IPS-18c (cell line): ENCODE results near the gene TRIM17.

Source experiments
- H3K4me3 ChIP-seq: 2 replicates; pipeline ENCODE4 v1.7.0; 2013; ENCODE audit warnings: low read depth, mild to moderate bottlenecking, low read length, moderate library complexity; ENCODE audit not compliant: insufficient read depth
- H3K9me3 ChIP-seq: one replicate; pipeline ENCODE4 v1.6.1; 2013; ENCODE audit warnings: mild to moderate bottlenecking, low read length, moderate library complexity; ENCODE audit not compliant: control insufficient read depth, insufficient read depth

The TRIM17 gene

GRCh38 chr1:228426518-228427175 lies 10.0 kb upstream of the TRIM17 start:
- Histone ChIP-seq H3K9me3 (peaks cover 2% of the 10 kb centered on the region), H3K4me3 (no peak overlapping the region)

DNA sequence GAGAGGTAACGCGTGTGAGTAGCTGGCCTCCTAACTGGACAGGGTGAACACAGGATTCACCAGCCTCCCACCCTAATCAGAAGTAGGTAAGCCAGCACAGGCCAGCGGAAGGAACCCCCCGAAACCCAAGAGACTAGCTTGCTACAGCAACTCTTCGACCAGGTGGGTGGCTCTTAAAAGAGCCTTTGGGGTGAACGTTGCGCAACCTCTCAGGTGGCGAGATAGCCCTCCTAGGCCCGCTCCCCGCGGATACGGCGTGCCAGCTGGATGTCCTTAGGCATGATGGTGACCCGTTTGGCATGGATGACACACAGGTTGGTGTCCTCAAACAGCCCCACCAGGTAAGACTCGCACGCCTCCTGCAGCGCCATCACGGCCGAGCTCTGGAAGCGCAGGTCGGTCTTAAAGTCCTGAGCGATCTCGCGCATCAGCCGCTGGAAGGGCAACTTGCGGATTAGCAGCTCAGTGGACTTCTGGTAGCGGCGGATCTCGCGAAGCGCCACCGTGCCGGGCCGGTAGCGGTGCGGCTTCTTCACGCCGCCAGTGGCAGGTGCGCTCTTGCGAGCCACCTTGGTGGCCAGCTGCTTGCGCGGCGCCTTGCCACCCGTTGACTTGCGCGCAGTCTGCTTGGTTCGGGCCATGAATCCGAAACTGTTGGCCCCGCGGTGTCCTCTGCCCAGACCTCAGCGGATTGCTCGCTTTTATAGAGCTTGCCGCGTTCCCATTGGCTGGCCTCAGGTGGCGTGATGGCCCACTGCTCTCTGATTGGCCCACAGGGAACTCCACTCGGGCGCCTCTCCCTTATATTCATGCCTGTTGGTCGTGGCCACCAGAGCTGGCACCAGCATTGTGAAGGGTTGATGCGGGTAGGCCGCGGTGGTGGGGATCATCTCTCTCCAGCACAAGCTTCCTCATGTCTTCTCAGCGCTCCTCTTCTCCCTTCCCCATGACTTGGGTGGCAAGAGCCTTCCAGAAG lies 8.3 kb upstream of the TRIM17 start:
- Histone ChIP-seq H3K4me3 (no peak overlapping the region), H3K9me3 (peaks cover 6% of the 10 kb centered on the region)

GRCh38 chr1:228423404-228424053 lies 6.9 kb upstream of the TRIM17 start:
- H3K4me3 ChIP-seq = no peak overlapping the region

GRCh38 chr1:228420968-228421826 lies 4.5 kb upstream of the TRIM17 start:
- Histone ChIP-seq H3K9me3 (peaks cover 4% of the 10 kb centered on the region), H3K4me3 (no peak overlapping the region)

More at GRCh38 chr1:228423404-228424053, 6.9 kb upstream of the TRIM17 start:
- peaks cover 6% of the 10 kb centered on the region for H3K9me3 ChIP-seq

GRCh38 chr1:228417483-228418203 lies 982 bp upstream of the TRIM17 start:
- H3K9me3 ChIP-seq = peaks cover 4% of the 10 kb centered on the region
- peak overlapping the region; percentile 28; the same call in 1 of the 2 replicates for H3K4me3 ChIP-seq

DNA sequence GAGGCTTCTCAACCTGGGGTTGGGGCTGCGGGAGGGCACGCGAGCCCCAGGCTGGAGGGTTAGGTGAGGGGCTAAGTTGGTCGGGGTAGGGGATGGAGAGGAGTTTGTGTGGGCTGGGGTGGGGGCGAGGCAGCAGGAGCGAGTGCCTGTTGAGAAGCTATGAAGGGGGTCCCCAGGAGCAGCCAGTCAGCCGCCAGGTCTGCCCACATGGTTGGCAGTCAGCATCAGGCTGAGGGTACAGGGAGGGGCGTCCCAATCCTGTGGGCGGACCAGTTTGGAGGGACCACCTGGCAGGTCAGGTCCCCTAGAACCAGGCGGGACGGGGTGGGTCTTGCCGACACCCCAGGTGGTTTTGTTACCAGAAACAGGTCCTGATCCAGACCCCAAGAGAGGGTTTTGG lies 400 bp upstream of the TRIM17 start:
- Histone ChIP-seq H3K9me3 (peaks cover 4% of the 10 kb centered on the region), H3K4me3 (peak overlapping the region; percentile 28)

DNA sequence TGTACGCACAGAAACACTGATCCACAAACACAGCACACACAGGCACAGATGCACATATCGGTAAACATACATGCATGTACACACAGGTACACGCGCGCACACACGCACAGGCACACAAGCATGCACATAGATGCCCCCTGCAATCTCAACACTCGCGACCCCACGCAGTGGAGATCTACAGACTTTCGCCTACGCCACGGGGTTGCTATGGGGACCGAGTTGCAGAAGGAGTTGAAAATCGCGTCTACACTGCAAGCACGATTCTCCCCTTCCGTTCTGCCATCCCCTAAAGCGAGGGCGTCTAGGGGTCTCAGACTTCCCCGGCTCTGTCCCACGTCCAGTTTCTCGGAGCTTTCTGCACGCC lies 826 bp downstream of the TRIM17 start:
- Histone ChIP-seq H3K4me3 (peak overlapping the region; percentile 61), H3K9me3 (peaks cover 4% of the 10 kb centered on the region)

GRCh38 chr1:228415221-228415620 lies 1.4 kb downstream of the TRIM17 start:
- Histone ChIP-seq H3K4me3 (no peak overlapping the region), H3K9me3 (peaks cover 1% of the 10 kb centered on the region)

DNA sequence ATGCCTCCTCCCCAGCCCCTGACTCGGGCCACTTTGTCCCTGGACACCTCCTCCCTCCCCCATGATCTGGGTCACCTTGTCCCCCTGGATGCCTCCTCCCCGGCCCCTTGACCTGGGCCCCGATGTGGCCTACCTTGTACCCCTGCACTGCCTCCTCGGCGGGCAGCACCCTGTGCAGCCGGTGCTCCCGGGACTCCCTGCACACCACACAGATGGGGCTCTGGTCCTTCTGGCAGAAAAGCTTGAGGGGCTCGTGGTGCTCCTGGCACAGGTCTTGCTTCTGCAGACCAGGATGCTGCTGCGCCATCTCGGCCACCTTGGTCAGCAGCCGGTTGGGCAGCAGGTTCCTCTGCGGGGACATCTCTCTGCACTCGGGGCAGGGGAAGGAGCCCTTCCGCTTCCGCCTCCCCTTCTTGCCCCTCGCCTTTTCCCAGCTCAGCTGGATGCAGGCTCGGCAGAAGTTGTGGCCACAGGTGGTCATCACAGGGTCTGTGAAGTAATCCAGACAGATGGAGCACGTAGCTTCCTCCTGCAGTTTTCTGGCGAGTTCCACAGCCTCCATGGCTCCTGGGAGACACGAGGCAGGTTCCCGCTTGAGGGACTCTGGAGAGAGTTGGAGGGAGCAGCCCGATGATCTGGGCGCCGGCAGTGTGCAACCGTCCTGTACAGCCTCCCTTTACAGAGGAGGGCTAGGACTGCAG lies 2.0 kb downstream of the TRIM17 start:
- H3K9me3 ChIP-seq = no peaks in the 10 kb centered on the region

DNA sequence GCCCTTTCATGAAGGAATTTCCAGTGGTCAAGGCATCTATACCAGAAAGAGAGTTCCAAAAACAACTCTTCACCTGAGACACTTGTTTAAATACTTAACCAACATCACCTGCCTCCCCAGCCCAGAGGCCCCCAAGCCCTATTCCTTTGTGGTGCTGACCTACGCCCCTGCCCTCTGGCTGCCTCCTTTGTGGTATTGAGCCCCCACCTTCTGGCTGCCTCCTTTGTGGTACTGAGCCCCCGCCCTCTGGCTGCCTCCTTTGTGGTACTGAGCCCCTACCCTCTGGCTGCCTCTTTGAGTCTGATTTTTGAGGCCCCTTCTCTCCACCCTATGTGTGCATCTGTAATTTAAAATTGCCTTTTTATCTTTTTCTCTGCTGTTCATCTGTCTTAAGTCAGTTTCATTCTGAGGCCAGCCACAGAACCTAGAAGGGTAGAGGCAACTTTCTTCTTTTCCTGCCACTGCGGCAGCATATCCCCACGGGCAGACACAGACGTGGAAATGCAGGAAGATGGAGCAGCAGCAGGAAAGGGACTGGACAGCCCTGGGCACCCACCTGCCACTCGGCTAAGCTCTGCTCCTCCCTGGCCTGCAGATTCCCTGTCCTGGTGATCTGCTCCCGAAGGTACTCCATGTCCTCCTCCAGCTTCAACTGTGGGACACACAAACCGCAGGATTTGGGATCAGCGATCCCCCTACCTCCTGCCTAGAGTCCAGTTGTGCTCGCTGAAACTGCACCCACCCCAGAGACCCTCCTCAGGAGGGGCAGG lies 3.2 kb downstream of the TRIM17 start:
- Histone ChIP-seq H3K4me3 (no peak overlapping the region), H3K9me3 (no peaks in the 10 kb centered on the region)

More for the DNA sequence above, 2.0 kb downstream of the TRIM17 start:
- no peak overlapping the region for H3K4me3 ChIP-seq

DNA sequence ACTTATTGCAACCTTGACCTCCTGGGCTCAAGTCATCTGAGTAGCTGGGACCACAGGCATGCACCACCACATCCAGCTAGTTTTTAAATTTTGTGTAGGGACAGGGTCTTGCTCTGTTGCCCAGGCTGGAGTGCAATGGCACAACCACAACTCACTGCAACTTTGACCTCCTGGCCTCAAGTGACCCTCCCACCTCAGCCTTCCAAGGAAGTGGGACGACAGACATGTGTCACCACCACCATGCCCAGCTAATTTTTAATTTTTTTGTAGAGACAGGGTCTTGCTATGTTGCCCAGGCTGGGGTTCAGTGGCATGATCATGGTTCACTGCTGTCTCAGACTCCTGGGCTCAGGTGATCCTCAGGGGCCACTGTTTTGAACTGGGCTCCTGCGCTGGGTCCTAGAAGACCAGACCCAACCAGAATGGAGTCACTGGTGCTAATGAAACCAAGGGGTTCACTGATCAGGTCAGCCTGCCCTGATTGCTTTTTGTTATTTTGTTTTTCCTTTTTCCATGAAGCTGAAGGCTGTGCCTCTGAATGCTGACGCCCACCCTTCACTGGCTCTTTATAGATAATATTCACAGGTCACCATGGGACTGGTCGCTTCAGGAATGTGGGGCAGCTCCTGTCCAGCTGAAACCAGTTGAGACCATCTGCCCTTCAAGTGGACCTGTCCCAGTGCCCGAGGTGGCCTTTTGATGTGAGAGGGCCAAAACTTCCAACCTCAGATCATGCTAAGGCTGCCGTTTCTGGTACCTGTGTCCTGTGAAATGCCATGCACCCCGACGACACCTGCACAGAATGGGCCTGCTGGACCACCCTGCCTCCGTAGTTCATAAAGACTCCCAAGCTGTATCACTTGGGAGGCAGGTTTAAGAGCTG lies 4.9 kb downstream of the TRIM17 start:
- Histone ChIP-seq H3K9me3 (no peaks in the 10 kb centered on the region), H3K4me3 (no peak overlapping the region)

GRCh38 chr1:228411121-228411520 lies 5.5 kb downstream of the TRIM17 start:
- no peaks in the 10 kb centered on the region for H3K9me3 ChIP-seq
- no peak overlapping the region for H3K4me3 ChIP-seq

DNA sequence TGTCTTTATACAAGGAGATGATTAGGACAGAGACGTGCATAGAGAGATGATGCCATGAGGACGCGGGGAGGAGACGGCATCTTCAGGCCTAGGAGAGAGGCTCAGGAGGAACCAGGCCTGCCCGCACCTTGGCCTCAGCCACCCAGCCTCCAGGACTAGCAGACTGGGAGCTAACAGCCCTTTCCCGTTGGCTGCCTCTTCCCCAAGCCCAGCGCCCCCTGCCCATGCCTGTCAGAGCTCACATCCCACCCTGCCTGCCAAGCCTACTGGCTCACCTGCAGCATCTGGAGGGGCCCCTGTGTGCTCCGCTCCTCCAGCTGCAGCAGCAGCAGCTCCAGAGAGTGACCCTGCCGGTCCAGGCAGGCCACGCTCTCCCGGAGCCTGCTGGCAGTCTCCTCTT lies 6.0 kb downstream of the TRIM17 start:
- no peak overlapping the region for H3K4me3 ChIP-seq
- no peaks in the 10 kb centered on the region for H3K9me3 ChIP-seq

DNA sequence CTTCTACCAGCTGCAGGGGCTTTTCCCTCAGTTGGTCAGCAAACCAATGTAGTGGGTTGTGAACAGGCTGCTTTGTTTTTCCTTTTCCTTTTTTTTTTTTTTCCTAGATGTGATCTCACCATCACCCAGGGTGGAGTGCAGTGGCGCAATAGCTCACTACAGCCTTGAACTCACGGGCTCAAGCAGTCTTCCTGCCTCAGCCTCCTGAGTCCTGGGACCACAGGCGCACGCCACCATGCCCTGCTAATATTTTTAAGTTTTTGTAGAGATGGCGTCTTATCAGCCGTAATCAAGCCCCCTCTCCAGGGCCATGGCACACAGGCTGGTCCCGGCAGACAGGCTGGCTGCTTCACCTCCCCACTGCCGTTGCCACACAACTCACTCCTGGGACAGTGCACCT lies 6.6 kb downstream of the TRIM17 start:
- peak overlapping the region; percentile 9; the same call in 1 of the 2 replicates for H3K4me3 ChIP-seq
- no peaks in the 10 kb centered on the region for H3K9me3 ChIP-seq
